ENCODE measurements around the gene CINP.

CINP gene

DNA sequence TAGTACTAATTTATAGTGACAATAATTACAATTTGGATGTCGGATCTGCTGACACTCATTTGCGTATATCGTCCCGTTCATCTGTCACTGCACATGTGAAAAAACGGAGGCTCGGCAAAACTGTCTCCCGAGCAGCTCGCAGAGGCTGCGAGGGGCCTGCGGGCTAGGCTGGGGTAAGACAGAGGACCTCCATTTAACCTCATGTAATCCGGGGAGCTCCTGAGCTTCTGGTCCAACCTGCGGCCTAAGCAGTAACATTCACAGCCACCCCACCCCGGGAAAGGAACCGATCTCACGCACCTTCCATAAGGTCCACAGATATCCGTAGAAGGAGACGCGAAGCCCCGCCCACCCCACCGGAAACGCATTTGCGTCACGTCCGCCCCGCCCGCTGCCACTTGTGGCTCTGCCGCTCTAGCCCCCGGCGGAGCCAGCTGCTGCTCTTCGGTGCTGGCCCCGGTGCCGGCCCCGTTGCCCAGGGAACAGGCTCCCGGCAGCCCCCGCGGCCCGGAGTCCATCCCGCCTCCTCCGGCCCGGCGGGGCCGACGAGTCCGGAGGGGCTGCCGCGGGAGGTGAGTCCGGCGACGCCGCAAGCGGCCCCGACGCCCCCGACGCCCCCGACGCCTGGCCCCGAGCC, at the start of gene CINP, which contains the start of gene TECPR2:
TSS of gene CINP (minus strand) at position 346 of the 637 bp plus-strand sequence. CDS start at position 307, 39 bp downstream.
TSS of gene TECPR2 (plus strand) at position 397 of the 637 bp plus-strand sequence. CDS start 13,781 bp downstream, outside the sequence.
- DNase-seq (ENCODE audit: low read depth), result peak; percentile 96

DNA sequence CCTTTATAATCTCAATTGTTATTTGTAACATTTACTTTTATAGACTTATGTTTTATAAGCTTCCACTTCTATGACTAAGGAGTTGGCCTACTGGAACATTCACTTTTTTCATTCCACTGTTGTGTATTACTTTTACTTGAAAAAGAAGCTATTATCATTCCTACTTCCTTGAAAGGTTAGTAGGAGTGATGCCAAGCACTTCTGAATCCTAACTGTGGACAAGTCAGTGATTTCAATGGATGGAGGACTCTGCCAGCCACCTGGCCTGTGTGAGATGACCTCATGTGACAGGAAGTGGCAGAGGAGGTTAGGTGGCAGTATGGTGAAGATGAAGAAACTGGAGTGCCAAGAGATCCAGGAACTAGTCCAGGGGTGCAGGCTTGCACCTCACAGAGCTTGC, 46.0 kb upstream of the CINP start:
- no peak for DNase-seq (ENCODE audit: low read depth)

DNA sequence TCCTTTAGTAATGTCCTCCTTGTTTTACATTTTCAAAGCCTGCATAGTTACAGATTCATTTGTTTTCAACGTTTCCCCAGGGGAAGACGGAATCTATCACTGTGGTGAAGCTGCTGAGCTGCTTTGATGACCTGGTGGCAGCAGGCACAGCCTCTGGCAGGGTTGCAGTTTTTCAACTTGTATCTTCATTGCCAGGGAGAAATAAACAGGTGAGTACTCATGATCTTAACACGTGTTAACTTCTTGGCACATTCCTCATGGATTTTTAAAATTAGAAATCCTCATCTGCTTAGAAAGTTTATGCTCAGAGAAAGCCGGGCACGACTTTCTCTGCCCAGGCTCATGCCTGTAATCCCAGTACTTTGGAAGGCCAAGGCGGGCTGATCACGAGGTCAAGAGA, 44.6 kb upstream of the CINP start:
- no peak for DNase-seq (ENCODE audit: low read depth)

DNA sequence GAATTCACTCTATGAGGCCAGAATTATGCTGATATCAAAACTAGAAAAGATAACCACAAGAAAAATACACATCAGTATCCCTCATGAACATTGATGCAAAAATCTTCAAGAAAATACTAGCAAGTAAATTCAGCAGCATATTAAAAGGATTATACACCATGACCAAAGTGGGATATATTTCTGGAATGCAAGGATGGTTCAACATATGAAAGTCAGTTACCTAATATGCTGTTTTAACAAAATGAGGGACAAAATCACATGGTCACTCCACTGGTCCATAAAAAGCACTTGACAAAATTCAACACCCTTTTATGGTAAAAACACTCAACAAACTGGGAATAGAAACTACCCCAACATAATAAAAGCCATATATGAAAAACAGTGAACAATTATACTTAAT, 40.3 kb upstream of the CINP start:
- DNase-seq (ENCODE audit: low read depth), result no peak

DNA sequence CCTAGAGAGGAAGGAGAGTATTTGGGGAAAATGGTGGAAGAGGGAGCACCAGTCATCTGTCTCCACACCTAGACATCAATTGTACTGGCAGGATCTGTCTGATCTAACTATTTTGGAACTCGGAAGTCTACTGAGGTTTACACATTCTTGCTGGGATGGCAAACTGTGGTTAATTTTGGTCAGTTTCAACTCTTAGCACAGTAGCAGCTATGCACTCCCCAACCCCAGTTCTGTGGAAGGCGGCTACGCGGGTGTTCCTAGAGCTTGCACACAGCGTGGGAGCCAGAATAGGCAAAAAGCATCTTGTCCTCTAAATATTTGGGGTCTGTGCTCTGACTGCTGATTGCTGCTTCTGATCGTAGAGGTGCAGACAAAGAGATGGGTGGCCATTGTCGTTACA, 33.8 kb upstream of the CINP start:
- DNase-seq (ENCODE audit: low read depth), result no peak

DNA sequence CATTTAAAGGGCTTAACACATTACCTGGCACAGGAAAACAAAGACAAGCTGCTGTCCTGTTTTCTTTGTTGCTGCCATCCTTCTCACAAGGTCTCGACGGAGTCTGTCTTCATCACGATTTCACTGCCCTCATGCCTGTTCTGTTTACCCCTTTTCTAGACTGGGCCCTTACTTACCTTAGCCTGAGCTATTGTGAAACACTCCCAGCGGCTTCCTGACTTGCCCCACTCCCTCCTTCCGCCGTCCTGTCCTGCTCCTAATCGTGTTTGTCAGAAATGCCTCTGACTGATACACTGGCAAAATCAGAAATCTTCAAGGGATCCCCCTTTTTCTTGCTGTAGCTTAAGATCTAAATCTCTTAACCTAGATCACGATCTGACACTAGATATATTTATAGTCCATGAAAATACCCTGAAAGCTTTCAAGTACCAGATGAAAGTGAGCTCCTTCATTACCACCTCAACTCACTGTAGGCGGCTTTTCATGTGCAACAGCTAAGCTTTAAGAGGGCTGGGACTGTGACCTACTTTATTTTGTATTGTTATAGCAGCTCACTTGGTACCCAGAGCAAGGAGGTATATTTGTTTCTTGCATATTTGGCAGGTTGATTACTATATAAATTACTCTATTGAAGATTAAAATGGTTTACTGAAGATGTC, 32.2 kb upstream of the CINP start:
- peak; percentile 54 for DNase-seq (ENCODE audit: low read depth)

DNA sequence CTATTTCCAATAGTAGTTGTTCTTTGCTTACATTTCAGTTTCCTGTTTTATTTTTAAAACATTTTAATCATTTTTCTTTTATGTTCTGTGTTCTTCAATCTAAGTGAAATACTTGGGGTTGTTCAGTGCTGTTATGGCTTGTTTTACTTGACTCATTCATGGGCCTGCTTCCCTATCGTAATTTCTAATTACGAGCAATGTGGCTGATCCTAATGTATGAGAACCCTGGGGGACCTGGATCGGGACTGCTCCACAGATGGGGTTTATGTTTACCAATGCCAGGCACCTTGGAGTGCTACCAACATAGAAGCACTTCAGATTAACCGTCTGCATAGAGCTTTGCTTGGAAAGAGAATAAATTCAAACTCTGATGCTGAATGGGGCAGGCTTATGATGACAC, 29.8 kb upstream of the CINP start:
- DNase-seq (ENCODE audit: low read depth), result peak; percentile 20

DNA sequence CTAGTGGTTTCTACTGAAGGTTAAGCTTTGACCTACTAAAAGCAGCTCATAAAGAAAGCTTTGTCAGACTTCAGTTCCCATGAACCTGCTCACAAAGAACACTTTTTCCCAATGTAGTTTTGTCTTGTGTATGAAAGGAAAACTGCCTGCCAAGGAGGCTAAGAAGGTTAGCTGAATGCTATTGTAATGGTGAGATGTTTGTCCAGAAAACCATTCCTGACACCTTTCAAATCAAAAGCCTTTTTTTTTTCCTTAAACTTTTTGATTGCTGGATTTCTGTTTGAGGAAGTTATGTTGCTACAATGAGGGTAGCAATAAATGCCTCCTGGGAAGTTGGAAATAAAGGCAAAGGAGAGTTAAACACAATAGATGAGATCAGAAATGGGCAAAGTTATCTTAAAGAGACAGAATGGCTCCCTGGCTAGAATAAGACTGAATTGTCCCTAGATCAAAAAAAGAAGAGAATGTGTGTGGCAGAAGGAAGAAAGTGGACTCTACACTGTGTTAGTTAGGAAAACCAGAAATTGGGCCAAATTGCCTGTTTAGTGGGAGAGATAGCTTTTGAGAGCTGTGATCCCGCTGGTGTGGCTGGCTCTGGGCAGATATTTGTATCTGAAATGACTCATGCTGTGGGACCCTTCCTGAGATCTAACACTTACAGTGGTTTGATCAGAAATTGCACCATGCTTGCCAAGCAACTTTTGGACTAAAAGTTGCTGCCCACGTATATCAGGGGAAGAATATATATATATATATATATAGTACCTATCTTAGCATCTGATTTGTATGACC, 27.6 kb upstream of the CINP start:
- DNase-seq (ENCODE audit: low read depth), result peak; percentile 65

DNA sequence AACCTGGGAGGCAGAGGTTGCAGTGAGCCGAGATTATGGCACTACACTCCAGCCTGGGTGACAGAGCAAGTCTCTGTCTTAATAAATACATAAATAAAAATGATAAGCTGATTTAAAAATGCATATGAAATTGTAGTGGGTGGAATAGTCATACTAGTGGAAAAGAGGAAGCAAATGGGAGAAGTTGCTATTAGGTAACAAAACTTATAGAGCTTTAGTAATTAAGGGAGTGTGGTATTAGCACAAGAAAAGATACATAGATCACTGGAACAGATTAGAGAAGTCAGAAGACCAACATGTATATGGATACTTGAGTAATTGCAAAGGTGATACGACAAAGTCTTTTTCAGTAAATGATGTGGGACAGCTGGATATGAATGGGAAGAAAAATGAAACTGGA, 26.6 kb upstream of the CINP start:
- no peak for DNase-seq (ENCODE audit: low read depth)

DNA sequence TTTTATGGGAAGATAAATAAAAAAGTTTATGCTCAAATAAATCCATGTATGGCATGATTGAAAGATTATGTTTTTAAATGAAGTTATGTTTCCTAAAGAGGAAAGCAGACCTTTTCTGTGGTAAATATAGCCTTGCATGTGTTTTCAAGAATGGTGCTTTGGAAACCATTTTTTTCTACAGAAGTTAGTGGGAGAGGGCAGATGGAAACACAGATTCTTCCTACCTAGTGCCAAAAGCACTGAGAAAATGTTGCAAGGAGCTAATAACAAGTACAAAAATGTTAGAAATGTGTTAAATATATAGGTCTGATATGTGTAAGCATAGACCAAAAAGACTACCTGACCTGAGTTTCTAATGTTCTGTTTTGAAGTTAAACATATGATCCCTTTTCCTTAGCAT, 24.4 kb upstream of the CINP start:
- DNase-seq (ENCODE audit: low read depth), result no peak

DNA sequence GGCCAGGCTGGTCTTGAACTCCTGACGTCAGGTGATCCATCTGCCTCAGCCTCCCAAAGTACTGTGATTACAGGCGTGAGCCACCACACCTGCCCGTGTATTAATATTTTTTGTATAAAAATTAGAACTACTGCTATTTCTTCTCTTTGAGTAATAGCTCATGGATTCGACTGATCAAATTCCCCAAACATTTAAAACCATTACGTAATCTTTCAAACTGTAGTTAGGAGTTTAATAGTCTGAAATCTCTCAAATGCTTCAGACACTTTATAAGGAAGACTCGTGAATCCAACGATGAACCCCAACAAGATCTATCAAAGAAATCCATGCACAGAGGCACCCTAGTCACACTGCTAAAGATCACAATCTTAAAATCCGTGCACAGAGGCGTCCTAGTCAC, 16.1 kb upstream of the CINP start:
- no peak for DNase-seq (ENCODE audit: low read depth)

DNA sequence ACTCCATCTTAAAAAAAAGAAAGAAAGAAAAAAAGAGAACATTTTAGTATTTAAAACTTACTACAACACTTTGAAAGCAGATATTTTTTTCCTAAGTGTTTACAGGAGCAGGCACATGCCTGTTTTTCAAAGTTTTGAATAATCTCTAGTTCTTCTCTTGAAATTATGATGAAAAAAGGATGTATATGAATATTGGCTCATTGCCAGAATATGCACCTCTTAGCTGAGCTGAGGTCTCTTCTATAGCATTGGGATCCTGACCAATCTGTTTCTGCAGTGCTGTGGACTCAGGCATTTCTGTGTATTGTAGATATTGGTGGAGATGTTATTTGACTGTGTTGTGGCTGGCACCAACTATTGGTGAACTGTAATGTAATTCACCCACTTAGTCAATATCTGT, 15.0 kb upstream of the CINP start:
- no peak for DNase-seq (ENCODE audit: low read depth)

DNA sequence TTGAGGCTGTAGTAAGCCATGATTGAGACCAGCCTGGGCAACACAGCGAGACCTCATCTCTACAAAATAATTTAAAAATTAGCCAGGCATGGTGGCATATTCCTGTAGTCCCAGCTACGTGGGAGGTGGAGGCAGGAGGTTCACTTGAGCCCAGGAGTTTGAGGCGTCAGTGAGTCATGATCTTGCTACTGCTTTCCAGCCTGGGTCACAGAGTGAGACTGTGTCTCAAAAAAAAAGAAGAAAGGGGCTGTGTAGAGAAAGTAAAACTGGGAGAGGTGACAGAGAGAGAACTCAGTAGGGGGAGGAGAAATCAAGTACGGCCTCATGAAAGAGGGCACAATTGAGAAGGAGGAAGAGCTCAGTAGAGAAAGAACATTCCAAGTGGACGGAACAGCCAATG, 12.4 kb upstream of the CINP start:
- no peak for DNase-seq (ENCODE audit: low read depth)

DNA sequence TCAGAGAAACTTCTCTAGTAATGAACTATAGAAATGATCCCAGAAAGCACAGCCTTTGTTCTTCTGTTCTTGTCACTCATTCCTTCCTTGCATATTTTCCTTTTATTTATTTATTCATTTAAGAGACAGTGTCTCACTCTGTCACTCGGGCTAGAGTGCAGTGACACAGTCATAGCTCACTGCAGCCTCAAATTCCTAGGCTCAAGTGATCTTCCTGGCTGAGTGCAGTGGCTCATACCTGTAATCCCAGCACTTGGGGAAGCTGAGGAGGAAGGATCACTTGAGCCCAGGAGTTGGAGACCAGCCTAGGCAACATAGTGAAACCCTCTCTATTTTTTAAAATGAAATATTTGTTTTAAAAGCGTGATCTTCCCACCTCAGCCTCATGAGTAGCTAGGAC, 11.6 kb upstream of the CINP start:
- DNase-seq (ENCODE audit: low read depth), result no peak

DNA sequence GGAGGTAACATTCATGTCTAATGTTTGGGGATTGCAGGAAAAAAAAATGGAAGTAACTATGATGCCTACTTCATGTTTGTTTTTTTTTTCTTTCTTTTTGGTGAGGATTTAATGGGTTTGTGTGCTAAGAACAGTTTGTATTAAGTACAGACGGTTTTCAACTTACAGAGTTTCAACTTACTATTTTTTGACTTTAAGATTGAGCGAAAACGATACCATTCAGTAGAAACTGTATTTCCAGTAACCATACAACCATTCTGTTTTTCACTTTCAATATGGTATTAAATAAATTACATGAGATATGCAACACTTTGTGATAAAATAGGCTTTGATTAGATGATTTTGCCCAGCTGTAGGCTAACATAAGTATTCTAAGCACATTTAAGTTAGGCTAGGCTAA, 10.4 kb upstream of the CINP start:
- DNase-seq (ENCODE audit: low read depth), result no peak

DNA sequence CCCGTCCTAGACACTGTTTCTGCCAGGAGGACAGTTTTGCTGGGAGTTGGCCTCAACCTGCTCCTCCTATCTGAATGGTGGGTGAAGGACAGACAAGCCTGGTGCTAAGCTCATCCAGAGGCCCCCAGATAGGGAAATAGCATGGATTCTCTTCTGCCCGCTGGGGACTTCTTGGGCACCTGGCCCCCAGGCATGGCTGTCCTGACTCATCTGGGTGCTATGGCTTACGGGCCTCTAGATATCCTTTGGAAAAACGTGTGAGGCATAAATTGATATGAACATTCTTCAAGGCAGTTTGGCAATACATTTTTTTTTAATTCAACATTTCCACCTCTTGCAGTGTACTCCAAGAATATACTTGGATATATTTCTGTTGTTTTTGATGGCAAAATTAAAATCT, 8.7 kb upstream of the CINP start:
- no peak for DNase-seq (ENCODE audit: low read depth)

DNA sequence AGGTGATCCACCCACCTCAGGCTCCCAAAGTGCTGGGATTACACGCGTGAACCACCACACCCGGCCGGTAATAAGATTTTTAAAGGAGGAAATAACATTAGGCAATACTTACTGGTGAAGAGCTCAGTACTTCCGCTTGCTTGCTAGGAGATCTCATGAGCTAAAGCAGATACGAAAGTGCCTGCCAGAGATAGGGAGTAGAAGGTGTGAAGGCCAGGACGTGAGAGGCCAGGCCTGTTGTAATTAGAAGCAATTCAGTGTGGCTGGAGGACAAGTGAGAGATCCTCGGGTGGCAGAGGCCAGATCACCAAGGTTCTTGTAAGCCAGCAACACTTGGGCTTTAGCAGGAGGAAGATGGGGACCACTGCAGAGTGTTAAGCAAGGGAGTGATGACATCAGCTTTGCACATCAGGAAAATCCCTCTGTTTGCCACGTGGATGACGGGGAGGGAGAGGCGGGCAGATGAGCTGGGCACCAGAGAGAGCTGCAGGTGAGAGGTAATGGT, 7.7 kb upstream of the CINP start:
- peak; percentile 24 for DNase-seq (ENCODE audit: low read depth)

DNA sequence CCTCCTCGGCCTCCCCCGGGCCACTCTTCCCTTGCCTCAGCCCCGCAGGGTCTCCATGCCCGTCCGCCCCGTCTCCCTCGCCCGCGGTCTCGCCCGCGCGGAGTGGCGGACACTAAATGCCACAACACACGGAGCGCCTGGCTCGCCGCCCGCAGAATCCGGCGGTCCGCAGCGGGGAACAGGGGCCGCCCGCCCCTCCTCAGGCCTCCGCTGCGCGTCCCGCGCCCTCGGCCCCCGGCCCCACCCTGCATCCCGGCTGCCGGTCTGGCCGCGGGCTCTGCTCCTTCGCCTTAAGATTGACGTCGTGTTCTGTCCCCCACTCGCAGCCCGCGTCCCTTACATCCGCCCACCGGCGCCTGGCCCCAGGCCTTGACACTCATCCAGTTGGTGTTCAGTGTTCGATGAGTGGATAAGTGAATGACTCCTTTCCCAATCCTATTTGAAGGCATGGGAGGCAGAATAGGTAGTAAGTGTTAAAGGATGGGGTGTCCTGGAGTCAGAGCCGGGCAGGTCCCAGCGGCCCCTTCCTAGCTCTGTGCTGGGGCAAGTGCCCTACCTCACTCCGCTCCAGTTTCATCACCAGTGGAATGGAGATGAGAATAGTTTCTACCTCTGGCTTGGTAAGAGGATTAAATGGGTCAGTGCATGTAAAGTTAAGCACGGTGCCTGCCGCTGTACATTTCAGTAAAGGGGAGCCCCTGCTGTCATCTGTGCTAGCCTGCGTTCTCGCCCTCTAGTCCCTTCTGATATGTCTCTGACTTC, 673 bp upstream of the CINP start:
- peak; percentile 27 for DNase-seq (ENCODE audit: low read depth)

DNA sequence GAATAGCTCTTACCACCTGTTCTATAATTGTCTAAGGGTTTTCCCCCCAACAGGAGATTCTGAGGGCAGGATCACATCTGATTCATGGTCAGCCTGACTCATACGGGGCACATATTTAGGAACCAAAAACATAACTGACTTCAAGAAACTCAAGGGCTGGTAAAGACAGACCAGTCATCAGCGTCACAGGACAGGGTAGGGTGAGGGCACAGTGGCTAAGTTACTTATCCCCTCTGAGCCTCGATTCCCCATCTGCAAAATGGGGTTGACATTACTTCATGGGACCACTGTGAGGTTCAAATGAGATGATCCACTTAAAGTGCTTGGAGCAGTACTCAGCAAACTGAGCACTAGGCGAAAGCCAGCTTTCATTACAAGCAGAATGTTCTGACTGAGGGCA, 606 bp downstream of the CINP start:
- DNase-seq (ENCODE audit: low read depth), result peak; percentile 48

DNA sequence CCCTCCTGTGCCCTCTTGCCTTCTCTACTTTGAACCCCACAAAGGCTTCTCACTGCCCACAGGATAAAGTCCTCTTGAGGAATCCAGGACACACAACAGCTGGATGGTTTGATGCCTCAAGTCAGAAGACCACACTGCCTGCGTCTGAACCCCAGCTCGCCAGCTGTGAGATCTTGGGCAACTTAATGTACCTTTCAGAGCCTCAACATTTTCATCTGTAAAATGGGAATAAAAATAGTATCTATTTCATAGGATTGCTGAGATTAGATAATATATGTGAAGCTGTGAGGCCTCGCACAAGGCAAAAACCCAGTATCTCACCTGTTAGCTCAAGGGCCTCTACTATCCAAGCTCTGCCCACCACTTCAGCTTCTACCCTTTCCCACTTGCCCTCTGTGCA, 2.3 kb downstream of the CINP start:
- no peak for DNase-seq (ENCODE audit: low read depth)

DNA sequence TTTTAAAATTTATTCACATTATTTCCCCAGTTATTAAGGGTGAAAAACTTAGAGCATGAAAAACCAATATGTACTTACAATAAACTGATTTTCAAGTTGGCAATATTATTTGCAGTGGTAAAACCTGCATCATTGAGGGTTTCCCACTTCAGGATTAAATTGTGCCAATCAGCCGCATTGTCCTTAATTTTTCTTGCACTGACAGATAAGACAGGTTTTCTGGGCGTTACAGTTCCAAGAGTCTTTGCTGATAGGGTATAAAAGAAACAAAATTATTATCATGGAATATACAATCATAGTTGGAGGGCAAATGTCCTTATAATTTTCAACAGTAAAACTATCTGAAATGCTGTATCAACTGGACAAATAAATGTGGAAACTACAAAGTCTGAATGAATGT, 3.3 kb downstream of the CINP start:
- DNase-seq (ENCODE audit: low read depth), result no peak

DNA sequence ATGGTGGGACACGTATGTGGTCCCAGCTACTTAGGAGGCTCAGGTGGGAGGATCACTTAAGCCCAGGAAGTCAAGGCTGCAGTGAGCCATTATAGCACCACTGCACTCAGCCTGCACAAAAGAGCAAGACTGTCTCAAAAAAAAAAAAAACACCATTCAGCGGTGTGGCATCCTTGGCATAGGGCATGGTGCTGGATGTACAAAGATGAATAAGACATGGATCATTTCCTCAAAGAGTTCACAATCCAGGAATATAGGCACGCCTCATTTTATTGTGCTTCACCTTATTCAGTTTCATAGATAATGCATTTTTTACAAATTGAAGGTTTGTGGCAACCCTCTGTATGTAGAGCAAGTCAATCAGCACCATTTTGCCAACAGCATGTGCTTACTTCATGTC, 6.4 kb downstream of the CINP start:
- DNase-seq (ENCODE audit: low read depth), result no peak

All from iris pigment epithelial cell (primary cell).